Activated CD4-positive, alpha-beta T cell treated with anti-CD3 and anti-CD28 coated beads for 1 hour (primary cell): ENCODE results near the gene MEF2B.
"Not testable (repeated sequence)": the region's sequence is repeated elsewhere in the genome, so short reads cannot be mapped to it uniquely, and the experiment has no call there.

ENCODE experiments used
- DNase-seq: peaks from one replicate; pipeline ENCODE4 v3.0.0-alpha.2; 2020

MEF2B gene

DNA sequence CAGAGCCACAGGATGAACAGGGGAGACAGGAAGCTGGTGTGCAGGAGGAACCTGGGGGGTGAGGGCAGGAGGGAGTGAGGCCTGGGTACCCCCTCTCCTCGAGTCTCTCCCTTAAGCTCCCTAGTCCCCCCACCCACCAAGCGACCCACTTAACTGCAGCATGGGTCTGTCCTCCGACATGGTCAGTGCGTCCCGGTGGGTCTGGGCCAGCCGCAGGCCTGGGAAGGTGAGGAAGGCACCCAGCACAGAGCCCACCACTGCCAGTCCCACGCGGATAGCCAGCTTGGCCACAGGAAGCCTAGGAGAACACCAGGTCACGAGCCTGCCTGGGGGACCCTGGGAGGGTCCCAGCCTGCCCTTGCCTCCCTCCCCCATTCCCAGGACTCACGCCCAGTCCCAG, 48.7 kb downstream of the MEF2B start:
- no peak for DNase-seq

DNA sequence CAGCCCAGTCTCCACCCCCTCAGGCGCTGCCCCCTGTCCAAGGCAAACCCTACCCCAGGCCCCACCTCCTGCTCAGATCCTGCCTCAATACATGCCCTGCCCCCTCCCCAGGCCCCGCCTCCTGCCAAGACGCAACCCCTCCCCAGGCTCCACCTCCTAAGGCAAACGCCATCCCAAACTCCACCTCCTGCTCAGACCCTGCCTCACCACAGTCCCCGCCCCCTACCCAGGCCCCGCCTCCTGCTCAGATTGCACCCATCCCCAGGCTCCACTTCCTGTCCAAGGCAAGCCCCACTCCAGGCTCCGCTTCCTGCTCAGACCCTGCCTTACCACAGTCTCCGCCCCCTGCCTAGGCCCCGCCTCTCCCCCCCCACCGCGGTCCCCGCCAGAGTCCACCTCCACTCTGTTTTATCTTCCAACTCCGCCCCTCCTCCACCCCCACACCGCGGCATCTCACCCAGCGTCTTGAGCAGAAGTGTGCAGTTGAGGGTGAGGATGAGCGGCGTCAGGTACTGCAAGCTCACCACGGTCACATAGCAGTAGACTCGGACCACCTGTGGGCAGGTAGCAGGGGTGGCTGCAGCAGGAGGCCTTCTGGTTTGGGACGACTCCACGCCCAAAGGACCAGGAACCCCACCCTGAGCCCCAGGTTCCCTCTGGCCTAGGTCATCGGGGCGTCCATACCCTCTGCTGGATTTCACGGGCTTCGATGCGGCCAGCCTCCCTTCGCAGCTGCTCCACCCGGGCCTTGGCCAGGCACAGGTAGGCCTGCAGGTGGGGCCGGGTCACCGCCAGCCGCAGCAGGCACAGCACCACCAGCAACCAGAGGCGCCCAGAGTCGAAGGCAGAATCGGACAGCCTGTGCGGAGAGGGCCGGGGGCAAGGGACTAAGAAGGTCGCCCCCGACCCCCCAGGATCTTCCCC, 49.5 kb downstream of the MEF2B start:
- no peak for DNase-seq

DNA sequence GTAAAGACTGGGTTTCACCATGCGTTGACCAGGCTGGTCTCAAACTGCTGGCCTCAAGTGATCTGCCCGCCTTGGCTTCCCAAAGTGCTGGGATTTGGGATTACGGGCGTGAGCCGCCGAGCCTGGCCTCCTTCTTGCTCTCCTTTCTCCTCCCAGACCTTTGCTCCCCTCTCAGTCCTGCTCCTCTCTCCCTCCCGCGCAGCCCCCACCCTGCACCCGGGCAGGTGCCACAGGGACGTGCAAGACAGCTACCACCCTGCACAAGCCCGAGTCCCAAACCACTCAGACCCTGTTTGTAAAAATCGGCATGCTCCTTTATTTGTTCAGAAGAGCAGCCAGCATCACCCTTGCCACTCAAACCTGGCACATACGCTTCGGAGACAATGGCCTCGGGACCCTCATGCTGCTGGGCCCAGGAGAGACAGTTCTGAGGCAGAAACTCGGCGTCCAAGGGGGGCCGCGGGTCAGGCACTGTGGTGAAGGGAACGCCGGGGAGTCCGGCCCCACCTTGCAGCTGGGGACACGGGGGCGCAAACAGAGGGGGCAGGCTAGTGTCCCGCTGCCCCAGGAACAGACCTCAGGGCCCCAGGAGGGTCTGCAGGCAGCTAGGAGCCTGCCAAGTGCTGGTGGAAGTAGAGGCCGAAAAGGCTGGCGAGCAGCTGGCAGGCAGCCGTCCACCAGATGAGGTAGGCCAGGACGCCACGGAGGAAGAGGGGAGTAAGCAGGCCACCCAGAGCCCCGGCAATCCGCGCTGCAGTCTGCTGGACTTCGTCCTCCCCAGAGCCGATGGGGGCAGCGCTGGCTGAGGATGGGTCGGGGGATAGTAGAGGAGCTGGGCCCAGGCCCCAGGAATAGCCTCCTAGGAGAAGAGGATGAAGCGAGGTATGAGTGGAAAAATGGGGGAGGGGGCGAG, 50.5 kb downstream of the MEF2B start:
- DNase-seq, result no peak

DNA sequence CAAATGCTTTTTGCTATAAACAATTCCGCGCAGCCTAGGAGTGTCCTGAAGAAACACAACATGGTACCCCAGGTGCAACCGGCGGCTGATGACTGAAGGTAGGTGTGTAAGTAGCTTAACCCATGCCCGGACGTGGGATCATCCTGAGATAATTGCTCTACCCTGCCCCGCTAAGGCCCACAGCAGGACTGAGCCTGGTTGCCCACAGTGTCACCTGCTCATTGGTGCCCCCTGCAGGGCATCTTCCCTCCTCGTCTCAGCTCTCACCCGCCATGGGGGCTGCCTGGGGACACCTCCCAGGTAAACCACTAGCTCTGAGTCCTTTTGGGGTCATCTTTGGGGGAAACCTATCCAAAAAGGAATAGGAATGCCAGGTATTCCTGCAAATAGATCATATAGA, 54.1 kb downstream of the MEF2B start:
- no peak for DNase-seq

DNA sequence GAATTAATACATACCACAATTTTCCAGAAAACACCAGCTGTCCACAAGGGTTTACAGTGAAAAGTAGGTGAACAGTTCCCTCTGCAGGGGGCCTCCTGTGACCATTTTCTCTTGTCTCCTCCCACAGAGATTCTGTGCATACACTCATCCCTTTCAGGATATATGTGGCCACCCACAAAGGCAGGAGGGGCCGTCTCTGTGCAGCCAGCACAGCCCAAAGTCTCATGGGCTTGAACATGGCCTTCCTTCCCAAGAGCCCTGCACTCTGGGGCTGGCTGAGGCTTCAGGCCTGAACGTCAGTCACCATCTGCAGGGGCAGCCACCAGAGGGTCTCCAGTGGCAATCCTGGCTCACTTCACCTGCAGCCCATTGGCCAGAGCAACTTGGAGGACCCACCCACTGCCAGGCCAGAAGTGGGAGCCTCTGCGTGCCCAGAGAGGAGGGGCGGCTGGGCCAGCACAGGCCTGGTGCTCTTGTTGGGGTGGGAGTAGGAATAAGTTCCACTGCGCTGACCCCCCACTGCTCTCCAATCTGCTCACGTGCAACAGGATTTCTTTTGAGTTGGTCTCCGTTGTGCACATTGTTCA, 56.9 kb downstream of the MEF2B start:
- DNase-seq, result no peak

DNA sequence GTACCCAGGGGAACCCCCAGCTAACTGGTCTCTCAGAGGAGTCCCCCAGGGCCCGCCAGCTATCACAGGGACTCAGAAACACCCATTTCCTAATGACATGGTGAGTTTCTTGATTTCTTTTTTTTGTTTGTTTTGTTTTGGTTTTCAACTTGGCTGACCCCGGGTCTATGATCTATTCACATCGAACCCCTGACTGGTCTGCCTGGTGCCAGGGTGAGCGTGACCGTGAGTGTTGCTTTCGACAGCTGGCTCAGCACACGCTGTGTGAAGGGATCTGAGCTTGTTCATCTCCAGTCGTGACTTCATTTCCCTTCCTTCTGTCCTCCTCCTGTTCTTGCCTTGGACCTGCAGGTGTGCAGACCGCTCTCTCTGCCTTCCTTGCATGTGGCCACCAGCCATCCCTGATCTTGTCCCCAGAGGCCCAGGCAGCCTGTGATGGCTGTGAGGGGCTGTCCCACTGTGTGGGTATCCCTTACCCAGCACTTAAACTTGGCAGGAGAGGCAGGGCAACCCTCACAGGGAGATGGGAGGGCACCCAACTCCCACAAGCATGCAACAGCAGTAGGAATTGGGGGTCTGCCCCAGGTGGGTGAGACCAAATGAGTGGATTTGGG, 58.0 kb downstream of the MEF2B start:
- no peak for DNase-seq

DNA sequence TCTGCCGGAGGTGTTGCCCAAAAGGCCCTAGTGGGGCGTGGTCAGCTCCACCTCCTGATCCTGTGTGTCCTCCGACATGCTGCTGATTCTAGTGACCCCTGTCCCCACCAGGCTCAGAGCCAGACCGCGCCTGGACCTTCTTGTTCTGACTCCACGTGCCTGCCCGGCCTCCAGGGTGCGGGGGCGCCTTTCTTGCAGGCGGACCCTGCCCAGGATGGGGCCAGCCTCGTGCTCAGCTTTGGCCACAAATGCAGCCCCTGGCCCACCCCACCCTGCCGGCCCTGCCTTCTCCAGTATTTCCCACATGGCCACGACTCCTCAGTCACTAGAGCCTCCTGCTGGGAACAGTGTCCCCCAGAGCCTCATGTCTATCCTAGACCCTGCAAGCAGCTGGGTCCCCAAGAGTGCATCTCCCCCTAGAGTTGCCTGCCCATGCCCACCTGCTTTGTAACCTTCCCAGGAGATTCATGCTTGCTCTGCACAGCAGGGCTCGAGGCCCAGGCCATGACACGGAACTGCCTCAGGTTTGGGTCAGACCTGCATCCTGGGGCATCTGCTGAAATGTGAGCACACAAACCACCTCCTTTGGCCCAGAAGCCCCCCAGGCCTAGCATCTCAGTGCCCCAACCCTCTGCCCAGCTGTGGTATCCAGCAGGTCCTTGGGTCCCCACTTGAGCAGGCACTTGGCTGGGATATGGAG, 58.8 kb downstream of the MEF2B start:
- no peak for DNase-seq

DNA sequence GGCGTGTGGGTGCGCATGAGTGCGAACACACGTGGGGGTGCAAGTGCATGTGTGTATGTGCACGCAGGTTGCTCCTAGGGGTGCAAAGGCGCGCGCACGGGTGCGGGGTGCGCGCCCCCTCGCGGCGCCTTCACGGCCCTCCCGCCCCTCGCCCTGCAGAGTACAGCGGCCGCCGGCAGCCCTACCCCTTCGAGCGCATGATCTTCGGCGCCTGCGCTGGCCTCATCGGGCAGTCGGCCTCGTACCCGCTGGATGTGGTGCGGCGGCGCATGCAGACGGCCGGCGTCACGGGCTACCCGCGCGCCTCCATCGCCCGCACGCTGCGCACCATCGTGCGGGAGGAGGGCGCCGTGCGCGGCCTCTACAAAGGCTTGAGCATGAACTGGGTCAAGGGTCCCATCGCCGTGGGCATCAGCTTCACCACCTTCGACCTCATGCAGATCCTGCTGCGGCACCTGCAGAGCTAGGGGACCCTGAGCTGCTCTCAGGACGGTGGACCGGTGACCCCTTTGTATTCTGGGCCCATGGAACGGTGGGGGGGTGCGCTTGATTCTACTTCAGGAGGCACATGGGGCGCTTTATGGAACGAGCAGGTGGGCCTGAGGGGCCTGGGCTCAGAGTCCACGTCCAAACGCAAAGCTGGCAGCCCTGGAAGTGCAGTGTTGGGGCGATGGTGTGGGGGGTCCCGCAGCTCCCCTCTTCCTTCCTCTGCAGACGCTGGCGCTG, 59.5 kb downstream of the MEF2B start:
- no peak for DNase-seq

DNA sequence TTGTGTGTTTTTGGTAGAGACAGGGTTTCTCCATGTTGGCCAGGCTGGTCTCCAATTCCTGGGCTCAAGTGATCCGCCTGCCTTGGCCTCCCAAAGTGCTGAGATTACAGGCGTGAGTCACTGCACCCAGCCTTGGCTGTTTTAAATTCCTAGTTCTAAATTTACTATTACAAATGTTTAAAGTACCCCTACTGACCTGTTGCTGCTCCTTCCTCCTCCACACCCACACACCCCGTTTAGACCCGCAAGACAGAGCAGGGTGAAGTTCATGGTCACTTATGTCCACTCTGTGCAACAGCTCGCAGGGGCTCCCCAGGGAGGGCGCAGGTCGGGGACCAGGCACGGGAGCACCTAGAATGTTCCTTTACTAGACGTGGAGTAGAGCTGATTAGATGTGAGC, 60.5 kb downstream of the MEF2B start:
- DNase-seq, result no peak

DNA sequence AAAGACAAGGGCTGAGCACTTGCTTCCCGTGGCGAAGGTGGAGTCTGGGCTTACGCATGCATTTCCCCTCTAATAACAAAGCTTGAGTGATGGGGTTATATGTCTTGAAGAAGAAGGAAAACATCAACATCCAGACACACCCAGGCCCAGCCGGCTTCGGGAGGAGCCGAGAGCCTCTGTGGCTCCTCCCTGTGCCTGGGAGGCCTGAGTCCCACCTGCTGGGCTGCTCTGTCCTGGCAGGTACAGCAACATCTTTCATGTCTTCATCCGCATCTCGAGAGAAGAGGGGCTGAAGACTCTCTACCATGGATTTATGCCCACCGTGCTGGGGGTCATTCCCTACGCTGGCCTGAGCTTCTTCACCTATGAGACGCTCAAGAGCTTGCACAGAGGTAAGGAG, 62.4 kb downstream of the MEF2B start:
- no peak for DNase-seq

DNA sequence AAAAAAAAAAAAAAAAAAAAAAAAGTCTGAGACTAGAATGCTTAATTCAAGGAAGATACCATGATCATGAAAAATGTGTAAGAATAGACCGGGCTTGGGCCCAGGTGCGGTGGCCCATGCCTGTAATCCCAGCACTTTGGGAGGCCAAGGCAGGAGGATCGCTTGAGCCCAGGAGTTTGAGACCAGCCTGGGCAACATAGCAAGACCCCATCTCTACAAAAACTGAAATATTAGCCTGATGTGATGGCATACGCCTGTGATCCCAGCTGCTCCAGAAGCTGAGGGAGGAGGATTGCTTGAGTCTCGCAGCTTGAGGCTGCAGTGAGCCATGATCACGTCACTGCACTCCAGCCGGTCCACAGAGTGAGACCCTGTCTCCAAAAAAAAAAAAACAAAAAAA, 63.1 kb downstream of the MEF2B start:
- not testable (repeated sequence) for DNase-seq

DNA sequence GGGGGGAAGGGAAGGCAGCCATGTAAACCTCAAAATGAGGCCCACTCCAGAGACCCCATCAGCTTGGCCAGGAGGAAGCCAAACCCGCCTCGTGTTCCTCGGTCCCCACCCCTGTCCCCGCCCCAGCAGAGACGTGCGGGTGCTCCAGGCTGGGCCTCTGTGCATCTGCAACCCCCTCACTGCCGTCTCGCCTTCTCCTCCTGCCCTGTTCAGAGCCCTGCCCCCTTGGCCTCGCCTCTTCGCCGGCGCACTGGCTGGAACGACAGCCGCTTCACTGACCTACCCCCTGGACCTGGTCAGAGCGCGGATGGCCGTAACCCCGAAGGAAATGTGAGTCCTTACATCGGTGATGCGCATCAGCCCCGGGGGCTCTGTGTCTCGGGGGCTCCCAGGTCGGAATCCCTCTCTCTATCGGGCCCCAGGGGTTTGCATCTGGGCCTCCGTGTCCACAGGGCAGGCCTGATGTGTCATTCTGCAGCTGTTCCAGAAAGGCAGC, 64.0 kb downstream of the MEF2B start:
- no peak for DNase-seq

DNA sequence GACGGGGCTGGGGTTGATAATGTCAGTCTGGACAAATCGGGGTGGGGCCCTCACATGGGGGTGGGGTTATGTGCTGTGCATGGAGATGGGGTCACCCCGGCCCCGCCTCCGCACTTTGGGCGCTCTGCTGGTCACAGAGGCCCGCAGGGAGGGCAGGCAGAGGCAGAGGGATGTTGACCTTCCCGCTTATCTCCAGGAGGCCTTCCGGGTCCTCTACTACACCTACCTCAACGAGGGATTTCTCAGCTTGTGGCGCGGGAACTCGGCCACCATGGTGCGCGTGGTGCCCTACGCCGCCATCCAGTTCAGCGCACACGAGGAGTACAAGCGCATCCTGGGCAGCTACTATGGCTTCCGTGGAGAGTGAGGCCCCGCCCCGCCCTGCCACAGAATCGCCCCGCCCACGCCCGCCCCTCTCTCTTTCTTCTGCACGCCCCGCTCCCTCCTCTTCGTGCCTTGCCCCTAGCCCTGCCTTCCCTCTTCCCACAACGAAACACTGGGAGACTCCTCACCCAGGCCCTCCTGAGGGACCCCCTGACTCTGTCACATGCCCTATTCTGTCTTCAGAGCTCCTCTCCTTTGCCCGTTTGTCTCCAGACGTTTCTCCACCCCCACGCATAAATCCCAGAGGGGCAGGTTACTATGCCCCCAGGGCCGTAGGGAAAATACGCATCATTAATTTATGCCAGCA, 64.6 kb downstream of the MEF2B start:
- no peak for DNase-seq

DNA sequence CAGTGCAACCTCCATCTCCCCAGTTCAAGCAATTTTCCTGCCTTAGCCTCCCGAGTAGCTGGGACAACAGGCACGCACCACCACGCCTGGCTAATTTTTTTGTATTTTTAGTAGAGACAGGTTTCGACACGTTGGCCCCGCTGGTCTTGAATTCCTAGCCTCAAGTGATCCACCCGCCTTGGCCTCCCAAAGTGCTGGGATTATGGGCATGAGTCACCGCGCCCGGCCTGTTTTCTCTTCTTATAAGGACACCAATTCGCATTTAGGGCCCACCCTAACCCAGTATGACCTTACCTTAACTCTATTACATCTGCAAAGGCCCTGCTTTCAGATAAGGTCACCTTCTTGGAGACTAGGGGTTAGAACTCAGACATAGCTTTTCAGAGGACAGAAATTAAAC, 66.9 kb downstream of the MEF2B start:
- no peak for DNase-seq

DNA sequence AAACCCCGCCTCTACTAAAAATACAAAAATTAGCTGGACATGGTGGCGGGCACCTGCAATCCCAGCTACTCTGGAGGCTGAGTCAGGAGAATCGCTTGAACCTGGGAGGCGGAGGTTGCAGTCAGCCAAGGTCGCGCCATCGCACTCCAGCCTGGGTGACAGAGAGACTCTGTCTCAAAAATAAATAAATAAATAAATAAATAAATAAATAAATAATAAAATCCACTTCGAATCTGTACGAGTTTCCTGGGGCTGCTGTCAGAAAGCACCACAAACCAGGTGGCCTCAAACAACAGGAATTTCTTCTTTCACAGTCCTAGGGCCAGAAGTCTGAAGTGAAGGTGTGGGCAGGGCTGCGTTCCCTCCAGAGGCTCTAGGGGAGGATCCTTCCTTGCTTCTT, 67.5 kb downstream of the MEF2B start:
- DNase-seq, result not testable (repeated sequence)

DNA sequence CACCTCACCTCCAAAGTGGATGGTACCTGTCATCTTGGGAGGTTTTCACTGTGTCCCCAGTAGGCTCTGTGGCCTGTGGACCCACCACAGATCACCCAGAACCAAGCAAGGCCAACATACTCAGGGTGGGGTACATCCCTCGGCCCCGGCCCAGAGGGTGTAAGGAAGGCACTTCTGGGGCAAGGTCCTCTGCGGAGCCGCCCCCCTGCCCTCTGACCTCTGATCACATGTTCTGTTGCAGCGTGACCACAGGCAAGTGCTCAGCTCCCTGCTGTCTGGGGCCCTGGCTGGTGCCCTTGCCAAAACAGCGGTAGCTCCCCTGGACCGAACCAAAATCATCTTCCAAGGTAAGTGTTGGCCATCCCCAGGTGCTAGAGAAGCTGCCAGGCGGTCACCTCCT, 68.5 kb downstream of the MEF2B start:
- no peak for DNase-seq

DNA sequence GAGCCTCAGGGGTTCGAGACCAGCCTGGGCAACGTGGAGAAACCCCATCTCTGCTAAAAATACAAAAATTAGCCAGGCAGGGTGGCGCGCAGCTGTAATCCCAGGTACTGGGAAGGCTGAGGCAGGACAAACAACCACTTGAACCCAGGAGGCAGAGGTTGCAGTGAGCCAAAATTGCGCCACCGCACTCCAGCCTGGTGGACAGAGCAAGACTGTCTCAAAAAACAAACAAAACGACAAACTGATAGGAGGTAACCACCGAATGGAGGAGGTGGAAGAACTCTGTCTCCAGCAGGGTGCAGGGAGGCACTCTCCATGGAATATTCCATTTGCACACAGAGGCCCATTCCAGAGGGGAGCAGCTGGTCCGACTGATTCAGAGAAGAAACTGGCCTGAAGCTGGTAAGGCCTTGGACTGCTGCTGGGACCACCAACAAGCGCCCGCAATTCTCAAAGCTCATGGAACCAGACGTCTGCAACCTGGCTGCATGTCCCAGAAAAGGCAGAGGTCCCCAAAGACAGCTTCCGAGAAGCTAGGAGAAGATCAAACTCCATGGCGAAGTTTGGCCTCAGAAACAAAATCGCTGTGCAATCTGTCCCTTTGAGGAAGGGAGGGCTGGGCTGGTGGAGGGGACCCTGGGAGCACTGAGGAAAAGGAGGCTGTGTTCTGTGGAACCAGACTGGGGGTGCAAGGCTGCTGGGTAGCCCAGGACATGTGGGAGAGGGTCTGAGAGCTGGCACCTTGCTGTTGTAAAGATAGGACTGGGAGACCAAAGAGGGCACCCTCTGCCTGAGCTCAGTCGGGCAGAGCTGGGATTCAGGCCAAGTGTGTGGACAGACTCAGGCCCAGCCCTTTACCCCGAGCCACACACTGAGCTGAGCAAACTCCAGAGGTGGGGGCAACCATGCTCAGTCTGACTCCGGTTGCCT, 71.1 kb downstream of the MEF2B start:
- DNase-seq, result no peak

DNA sequence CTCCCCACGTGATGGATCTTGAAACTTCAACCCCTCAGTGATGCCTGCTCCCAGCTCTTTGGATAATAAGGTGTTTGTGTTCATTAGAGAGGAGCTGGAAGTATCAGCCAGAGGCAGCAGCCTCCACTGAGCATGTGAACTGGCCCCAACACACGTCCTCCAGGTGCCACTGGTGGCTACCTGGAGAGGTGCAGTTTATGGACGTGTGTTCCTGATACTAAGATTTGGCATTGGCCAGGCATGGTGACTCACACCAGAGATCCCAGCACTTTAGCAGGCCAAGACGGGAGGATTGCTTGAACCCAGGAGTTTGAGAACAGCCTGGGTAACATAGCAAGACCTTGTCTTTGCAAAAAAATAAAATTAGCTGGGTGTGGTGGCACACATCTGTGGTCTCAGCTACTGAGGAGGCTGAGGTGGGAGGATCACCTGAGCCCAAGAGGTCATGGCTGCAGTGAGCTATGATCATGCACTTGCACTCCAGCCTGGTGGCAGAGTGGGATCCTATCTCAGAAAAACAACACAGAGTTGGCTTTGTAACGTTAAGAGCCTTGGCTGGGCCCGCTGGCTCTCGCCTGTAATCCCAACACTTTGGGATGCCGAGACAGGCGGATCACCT, 71.9 kb downstream of the MEF2B start:
- no peak for DNase-seq
